Activated T-helper 17 cell treated with anti-CD3 and anti-CD28 coated beads, Interleukin-2, amount 50 U/mL, for 72 hours (primary cell): ENCODE results near the gene PHF2. TPM values are rescaled to one million over a fixed set of nuclear protein-coding genes. Genes with fewer than 3 reads are reported as not detected.

Source experiments
- ATAC-seq: fragments of 150-1000 bp; cut with Tn5 transposase; replicated peaks from 2 replicates; pipeline ENCODE4 v1.10.0; 2021; ENCODE audit warnings: mild to moderate bottlenecking, moderate library complexity
- H3K27ac Mint-ChIP-seq: one replicate; pipeline ENCODE4 v1.8.0; 2022; ENCODE audit warnings: mixed read lengths
- H3K27me3 Mint-ChIP-seq: one replicate; pipeline ENCODE4 v1.8.0; 2022; ENCODE audit warnings: mixed read lengths
- H3K36me3 Mint-ChIP-seq: one replicate; pipeline ENCODE4 v1.8.0; 2022; ENCODE audit warnings: low read depth, mild to moderate bottlenecking, mixed read lengths
- H3K4me1 Mint-ChIP-seq: one replicate; pipeline ENCODE4 v1.8.0; 2022; ENCODE audit warnings: mixed read lengths
- H3K4me3 Mint-ChIP-seq: one replicate; pipeline ENCODE4 v1.8.0; 2022; ENCODE audit warnings: mild to moderate bottlenecking, mixed read lengths
- H3K9me3 Mint-ChIP-seq: one replicate; pipeline ENCODE4 v1.8.0; 2022; ENCODE audit warnings: mixed read lengths
- total RNA-seq, 2 donors: library from RNA; stranded (reverse); gene quantifications; one replicate each; pipeline ENCODE4 v1.2.3, GENCODE V29; 2022

Gene PHF2
- total RNA-seq, 2 donors from 2014 or later: 11.9 to 15.1 TPM

DNA sequence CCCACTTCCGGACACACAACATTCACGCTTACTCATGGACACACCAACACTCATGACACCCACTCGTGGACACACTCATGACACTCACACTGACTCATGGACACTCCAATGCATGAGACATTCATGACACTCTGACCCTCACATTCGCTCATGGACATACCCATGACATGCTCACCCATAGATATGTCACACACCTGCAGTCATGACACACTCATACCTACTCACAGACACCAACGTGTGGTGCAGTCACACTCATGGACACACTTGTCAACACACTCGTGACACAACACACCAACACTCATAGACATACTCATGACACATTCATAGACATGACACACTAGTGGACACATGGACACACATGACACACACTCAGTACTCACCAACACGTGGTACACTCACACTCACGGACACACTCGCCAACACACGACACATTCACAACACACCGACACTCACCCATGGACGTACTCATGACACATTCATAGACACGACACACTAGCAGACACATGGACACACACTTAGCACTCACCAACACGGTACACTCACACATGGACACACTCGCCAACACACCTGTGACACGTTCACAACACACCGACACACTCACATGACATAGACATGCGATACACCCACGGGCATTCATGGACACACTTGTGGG lies 73.4 kb downstream of the PHF2 start:
- Mint-ChIP-seq H3K27ac (no peak overlapping the region), H3K9me3 (no peaks in the 10 kb centered on the region), H3K27me3 (no peaks in the 10 kb centered on the region), H3K4me3 (no peak overlapping the region), H3K36me3 (peaks cover 24% of the 10 kb centered on the region), H3K4me1 (no peaks in the 10 kb centered on the region)
- peak; percentile 56 for ATAC-seq

DNA sequence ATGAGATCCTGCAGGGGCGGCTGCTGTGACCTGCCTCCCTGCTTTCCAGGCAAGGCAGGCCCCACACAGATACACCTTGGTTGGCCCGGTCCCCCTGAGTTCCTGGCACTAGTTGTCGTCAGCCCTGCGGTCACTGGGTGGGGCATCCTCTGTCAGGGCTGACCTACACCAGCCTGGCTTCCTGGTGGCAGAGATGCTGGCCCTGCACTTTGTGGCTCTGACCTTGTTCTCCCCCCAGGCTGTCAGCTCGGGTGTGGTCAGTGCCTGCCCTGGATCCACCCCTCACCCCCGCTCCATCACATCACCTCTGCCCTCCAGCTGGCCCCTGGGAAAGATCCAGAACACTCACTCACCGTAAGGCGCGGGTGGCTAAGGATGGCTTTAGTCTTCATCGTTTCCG lies 74.1 kb downstream of the PHF2 start:
- no peaks in the 10 kb centered on the region for H3K27me3 Mint-ChIP-seq
- ATAC-seq: no peak
- no peak overlapping the region for H3K4me3 Mint-ChIP-seq
- no peaks in the 10 kb centered on the region for H3K4me1 Mint-ChIP-seq
- H3K27ac Mint-ChIP-seq: no peak overlapping the region
- H3K9me3 Mint-ChIP-seq: no peaks in the 10 kb centered on the region
- H3K36me3 Mint-ChIP-seq: peaks cover 24% of the 10 kb centered on the region

DNA sequence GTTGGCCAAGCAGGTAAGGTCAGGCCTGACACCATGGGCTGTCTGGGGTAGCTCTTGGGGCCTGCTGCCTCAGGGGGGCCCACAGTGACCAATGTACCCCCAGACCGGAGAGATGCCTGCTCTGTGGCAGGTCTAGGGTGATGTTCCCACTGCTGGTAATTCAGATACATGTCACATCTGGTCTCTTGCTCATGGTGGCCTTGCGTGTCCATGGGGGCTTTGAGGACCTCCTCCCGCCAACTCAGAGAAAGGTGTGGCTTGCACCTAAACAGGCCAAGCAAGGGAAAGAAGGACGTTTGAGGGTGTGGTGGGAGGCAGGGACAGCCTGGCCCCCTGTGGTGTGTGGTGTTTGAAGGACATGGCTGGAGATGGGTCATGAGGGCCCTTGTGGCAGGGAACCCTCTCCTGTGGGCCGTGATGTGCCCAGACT lies 75.2 kb downstream of the PHF2 start:
- Mint-ChIP-seq H3K9me3 (no peaks in the 10 kb centered on the region), H3K27ac (peak overlapping the region; percentile 23), H3K36me3 (peaks cover 24% of the 10 kb centered on the region), H3K4me1 (no peaks in the 10 kb centered on the region), H3K27me3 (no peaks in the 10 kb centered on the region), H3K4me3 (no peak overlapping the region)
- ATAC-seq: no peak

DNA sequence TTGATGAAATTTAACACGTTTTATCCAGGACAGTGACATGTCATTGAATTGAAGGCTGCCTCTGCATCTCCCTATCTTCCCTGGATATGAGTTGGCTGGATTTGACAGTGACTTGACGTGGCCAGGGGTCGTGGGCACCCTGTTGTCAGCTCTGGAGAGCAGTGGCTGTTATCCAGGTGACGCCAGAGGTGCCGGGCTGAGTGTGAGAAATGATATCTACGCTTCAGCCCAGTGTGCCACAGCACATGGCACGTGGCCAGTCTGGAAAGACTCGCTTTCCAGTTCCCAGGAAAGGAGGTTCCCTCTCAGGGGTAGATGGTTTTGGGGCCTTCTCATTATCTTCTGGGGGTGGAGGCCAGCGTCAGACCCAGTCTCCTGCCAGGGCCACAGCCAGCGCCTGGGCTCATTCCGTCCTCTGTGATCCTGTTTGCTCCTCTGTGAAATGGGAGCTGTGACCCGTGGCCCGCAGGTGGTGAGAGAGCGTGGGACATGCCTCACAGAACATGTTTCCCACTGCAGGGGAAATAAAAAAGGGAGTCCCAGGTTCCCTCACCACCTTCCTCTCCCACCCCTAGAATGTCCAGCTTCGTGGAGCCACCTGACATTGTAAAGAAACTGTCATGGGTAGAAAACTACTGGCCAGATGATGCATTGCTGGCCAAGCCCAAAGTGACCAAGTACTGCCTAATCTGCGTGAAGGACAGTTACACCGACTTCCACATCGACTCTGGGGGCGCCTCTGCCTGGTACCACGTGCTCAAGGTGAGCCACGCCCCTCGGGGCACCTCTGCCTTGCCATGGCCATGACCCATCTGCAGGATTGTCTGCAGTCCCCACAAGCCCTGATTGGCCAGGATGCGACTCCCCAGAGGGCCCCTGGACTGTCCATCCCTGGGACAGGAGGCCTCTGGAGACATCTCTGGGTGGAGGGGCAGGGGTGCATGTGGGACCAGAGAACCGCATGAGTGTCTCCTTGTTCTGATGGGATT lies 76.5 kb downstream of the PHF2 start:
- H3K4me3 Mint-ChIP-seq: no peak overlapping the region
- no peak for ATAC-seq
- H3K4me1 Mint-ChIP-seq: no peaks in the 10 kb centered on the region
- H3K9me3 Mint-ChIP-seq: no peaks in the 10 kb centered on the region
- H3K27me3 Mint-ChIP-seq: no peaks in the 10 kb centered on the region
- no peak overlapping the region for H3K27ac Mint-ChIP-seq
- H3K36me3 Mint-ChIP-seq: peaks cover 24% of the 10 kb centered on the region

DNA sequence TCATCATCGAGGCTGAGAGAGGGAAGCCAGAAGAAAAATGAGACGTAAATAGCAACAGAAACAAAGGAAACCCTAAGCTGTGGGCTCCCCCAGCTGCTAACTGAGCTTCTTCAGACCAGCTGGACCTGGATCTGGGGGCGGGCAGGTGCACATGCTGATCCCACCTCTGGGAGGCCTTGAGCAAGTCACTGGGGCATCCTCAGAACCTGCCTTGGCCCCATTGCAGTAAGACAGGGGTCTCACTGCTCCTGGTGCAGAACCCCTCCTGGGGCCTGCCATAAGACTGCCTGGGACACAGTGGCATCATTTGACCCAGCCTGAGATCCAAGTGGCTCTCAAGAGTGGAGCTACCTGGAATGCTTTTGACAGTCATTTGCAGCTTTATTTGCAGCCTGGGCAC lies 77.4 kb downstream of the PHF2 start:
- no peaks in the 10 kb centered on the region for H3K27me3 Mint-ChIP-seq
- no peaks in the 10 kb centered on the region for H3K9me3 Mint-ChIP-seq
- H3K36me3 Mint-ChIP-seq: peaks cover 22% of the 10 kb centered on the region
- H3K4me3 Mint-ChIP-seq: no peak overlapping the region
- ATAC-seq: no peak
- H3K27ac Mint-ChIP-seq: no peak overlapping the region
- H3K4me1 Mint-ChIP-seq: no peaks in the 10 kb centered on the region

DNA sequence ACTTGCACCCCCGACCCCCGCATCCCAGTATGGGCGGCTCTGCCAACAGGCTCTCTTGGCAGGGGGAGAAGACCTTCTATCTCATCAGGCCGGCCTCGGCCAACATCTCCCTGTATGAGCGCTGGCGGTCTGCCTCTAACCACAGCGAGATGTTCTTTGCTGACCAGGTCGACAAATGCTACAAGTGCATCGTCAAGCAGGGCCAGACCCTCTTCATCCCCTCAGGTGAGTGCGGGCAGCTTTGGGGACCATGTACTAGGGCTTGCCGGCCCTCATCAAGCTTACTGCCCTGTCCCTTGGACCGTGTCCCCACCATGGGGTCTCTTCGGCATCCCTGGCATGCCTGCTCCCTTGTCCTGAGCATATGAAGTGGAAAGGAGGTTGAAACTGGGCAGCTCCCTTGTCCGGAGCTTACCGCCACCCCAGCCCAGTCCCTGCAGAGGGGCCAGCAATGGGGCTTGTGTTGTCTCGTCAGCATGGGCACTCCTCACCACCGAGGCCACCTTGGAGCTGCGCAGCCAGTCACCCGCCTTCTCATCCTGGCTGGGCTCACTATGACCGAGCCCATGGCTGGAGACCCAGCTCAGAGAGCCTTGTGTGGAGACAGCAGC lies 78.1 kb downstream of the PHF2 start:
- H3K9me3 Mint-ChIP-seq: no peaks in the 10 kb centered on the region
- H3K27me3 Mint-ChIP-seq: no peaks in the 10 kb centered on the region
- no peak overlapping the region for H3K27ac Mint-ChIP-seq
- H3K4me3 Mint-ChIP-seq: no peak overlapping the region
- peaks cover 22% of the 10 kb centered on the region for H3K36me3 Mint-ChIP-seq
- ATAC-seq: no peak
- no peaks in the 10 kb centered on the region for H3K4me1 Mint-ChIP-seq

DNA sequence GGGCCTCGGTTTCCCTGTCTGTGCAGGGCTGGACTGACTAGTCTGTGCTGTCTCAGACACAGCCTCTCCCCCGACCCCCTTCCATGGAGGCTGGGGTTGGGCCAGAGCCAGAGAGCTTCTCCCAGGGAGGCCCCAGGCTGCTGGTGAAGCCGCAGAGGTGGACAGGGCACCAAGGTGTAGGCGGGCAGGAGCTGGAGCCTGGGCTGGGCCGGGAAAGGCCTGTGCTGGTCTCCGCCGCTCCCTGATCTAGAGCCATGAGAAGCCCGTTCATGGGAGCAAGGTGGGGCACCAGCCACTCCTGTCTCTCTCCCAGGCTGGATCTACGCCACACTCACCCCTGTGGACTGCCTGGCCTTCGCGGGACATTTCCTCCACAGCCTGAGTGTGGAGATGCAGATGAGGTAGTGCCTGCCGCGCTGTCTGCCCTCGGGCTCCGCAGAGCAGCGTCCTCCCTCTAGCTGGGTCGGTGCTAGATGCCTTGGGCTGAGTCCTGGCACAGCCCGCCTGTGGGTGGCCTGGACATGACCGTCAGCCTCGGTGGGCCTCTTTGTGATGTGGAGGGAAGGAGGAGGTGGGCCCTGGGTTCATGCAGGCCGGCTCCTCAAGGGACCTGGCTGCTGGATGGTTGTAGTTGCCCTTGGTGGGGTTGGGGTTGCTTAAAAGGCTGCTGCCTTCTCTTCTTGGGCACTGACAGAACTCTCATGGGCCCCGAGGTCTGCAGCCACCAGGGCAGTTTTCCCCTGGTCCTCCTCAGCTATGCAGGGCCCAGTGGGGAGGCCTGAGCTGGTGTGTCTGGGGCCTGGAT lies 79.4 kb downstream of the PHF2 start:
- no peak for ATAC-seq
- peaks cover 22% of the 10 kb centered on the region for H3K36me3 Mint-ChIP-seq
- H3K27me3 Mint-ChIP-seq: no peaks in the 10 kb centered on the region
- H3K4me3 Mint-ChIP-seq: no peak overlapping the region
- H3K27ac Mint-ChIP-seq: no peak overlapping the region
- H3K9me3 Mint-ChIP-seq: no peaks in the 10 kb centered on the region
- H3K4me1 Mint-ChIP-seq: no peaks in the 10 kb centered on the region

DNA sequence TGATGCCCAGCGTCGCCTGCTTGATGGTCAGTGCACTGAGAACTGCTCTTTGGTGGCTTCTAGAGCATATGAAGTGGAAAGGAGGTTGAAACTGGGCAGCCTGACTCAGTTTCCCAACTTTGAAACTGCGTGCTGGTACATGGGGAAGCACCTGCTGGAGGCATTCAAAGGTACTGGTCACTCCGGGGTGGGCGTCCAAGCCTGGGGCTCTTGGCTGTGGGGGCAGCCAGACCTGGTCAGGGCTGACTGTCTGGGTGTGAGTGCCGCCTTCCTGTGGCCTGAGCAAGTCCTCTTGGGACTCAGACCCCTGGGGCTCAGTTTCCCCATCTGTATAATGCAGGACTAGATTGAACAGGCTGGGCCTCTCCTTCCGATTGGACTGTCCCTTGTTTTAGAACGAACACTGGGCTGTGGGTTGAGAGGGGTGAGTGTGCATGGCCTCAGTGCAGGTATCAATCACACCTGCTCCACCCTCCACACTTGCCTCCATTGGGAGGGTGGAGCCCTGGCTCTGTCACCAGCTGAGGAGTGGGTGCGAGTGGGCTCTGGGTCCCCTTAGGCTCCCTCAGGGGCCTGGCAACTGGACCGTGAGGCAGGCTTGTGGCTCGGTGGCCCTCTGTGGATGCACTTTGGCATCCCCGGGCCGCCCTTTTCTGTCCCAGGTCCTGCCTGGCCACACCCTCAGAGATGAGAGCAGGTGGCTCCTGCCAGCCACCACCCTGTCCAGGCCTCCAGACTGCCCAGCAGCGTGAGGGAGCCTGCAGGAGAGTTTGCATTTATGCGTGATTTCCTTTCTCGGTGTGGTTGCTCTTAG lies 80.2 kb downstream of the PHF2 start:
- peaks cover 22% of the 10 kb centered on the region for H3K36me3 Mint-ChIP-seq
- ATAC-seq: no peak
- no peaks in the 10 kb centered on the region for H3K4me1 Mint-ChIP-seq
- H3K9me3 Mint-ChIP-seq: no peaks in the 10 kb centered on the region
- no peak overlapping the region for H3K27ac Mint-ChIP-seq
- H3K4me3 Mint-ChIP-seq: no peak overlapping the region
- H3K27me3 Mint-ChIP-seq: no peaks in the 10 kb centered on the region

DNA sequence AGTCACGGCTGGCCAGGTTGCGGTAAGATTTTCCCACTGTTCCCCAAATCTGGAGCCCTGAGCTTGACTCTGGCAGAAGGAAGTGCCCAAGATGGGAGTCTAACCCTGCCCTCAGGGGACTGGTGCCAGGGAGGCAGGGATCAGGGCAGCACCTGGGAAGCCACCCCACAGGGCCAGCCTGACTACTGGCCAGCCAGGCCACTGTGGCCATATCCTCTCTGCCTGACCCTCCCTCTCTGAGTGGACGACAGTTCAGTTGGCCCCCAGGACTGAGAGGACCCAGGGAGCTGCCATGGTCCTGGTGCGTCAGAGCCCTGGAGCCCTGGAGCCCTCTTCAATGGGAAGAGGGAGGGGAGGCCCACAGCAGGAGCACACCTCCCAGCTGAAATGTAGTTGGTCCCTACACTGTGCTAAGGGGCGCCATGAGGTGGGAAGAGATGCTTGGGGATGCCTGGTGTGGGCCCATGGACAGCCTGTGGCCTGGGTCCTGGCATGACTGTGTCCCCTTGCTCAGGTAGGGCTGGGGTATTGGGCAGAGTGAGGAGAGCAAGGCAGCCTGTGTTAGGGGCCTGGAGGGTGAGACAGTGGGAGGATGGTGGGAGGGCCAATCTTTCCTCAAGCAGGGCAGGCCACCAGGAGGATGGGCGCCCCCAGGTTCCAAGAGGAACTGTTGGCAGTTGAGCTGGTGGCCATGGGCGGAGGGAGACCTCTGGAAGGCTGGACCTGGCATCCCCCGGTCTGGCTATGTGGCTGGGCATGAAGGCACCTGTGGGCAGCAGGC lies 81.1 kb downstream of the PHF2 start:
- Mint-ChIP-seq H3K9me3 (no peaks in the 10 kb centered on the region), H3K27ac (no peak overlapping the region), H3K4me3 (no peak overlapping the region), H3K36me3 (peaks cover 20% of the 10 kb centered on the region), H3K4me1 (no peaks in the 10 kb centered on the region), H3K27me3 (no peaks in the 10 kb centered on the region)
- ATAC-seq: no peak

DNA sequence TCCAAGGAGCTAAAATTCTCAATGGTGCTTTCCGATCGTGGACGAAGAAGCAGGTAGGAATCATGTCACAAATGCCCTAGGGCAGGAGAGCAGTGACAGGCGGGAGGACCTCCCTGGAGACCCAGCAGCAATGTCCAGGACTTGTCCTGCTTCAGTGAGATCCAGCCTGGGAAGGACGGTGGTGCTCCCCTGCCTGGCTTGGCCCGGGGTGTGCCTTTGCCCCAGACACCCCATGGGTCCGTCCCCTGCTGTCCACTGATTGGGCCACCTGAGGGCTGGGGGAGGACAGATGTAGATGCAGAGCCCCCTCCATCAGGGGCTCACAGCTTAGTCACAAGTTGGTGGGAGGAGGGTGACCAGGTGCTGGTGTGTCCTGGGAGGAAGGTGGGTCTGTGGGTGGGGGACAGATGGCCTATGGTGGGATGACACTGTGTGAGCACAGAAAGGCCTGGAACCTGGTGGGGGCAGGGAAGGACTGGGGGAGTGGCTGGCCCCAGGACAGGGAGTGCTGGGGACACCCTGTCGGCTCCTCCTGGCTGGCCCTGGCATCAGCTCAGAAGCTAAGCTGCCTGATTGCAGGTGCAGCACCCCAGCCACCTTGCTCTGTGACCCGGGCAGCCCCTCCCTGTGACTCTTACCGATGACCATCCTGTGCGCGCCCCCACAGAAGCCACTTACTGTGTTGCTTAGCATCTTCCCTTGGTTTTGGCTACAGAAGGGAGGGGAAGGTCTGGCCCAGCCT lies 82.0 kb downstream of the PHF2 start:
- Mint-ChIP-seq H3K9me3 (no peaks in the 10 kb centered on the region), H3K27ac (no peak overlapping the region), H3K4me3 (no peak overlapping the region), H3K27me3 (no peaks in the 10 kb centered on the region), H3K4me1 (no peaks in the 10 kb centered on the region), H3K36me3 (peaks cover 12% of the 10 kb centered on the region)
- ATAC-seq: no peak

DNA sequence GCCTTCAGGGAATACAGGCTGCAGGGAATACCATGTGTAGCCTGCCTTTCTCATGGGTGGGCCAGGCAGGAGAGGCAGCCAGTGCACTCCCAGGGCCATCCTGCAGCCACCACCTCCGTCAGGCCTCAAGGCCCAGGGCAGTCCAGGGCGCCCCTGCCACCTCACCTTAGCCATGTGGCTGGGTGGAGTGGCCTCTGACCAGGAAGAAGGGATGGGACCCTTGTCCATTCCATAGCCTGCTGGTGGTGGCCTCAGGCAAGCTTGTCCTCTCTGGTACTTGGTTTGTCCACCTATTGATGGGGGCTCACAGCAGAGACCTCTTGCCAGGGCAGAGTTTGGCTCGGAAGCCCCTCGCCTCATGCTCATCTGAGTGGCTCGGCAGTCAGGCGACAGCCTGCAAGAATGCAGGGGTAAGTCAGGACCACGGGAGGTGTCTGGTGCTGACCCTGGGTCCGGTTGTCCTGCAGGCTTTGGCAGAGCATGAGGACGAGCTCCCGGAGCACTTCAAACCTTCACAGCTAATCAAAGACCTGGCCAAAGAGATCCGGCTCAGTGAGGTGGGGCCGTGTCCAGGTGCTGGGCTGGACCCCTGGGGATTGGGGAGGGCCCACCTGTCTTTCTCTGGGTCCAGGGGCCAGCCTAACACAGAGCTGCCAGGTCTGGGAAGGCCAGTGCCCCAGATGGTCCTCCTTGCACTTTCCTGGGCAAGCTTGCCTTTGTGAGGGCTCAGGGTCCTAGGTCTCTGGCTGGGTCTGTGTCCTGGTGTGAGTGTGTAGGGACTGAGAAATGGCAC lies 82.9 kb downstream of the PHF2 start:
- H3K27me3 Mint-ChIP-seq: no peaks in the 10 kb centered on the region
- H3K36me3 Mint-ChIP-seq: peaks cover 9% of the 10 kb centered on the region
- no peak overlapping the region for H3K4me3 Mint-ChIP-seq
- no peak overlapping the region for H3K27ac Mint-ChIP-seq
- H3K9me3 Mint-ChIP-seq: no peaks in the 10 kb centered on the region
- ATAC-seq: no peak
- H3K4me1 Mint-ChIP-seq: no peaks in the 10 kb centered on the region

DNA sequence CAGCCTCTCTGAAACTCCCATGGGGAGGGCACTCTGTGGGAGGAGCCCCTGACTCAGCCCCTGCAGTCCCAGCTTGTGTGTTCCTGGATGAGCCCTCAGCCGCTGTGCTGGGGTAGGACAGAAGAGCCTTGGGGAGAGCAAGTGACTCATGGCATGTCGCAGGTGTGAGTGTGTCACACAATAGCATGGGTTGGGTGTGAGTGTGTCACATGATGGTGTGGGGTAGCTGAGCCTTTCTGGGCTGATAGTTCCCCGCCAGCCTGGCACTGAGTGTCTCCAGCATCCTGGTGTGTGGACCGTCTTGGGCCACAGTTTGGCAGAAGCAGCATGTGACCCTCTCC lies 83.4 kb downstream of the PHF2 start:
- Mint-ChIP-seq H3K36me3 (peaks cover 9% of the 10 kb centered on the region), H3K4me1 (no peaks in the 10 kb centered on the region), H3K27me3 (no peaks in the 10 kb centered on the region), H3K27ac (no peak overlapping the region), H3K9me3 (no peaks in the 10 kb centered on the region), H3K4me3 (no peak overlapping the region)
- no peak for ATAC-seq
